HCT116 (cell line): ENCODE measurements around the gene DOCK2. TPM values are rescaled to one million over a fixed set of nuclear protein-coding genes. Genes with fewer than 3 reads are reported as not detected.

Experiments
- ATAC-seq: fragments of 200-7000 bp; cut with Tn5 transposase; 2 replicates; pipeline ENCODE4 v1.9.1; 2020; ENCODE audit warnings: mild to moderate bottlenecking, moderate library complexity
- BruUV-seq: library from RNA; stranded (reverse); fragments of 400-500 nt; replicated peaks from 2 replicates; lab custom pipeline; 2021; lab: Mats Ljungman, UMichigan
- CTCF ChIA-PET: fragments of 300-600 bp; sonication (Branson Sonifier 250); formaldehyde crosslinking; loops from one replicate; lab custom pipeline; 2021; ENCODE audit warnings: antibody characterized with exemption; lab: Charles Lee
- POLR2A ChIA-PET: fragments of 300-600, 350-600 bp; sonication (Branson Sonifier 250); formaldehyde crosslinking; loops from one replicate; lab custom pipeline; 2021; ENCODE audit warnings: antibody characterized with exemption; lab: Charles Lee
- RAD21 ChIA-PET, 2 experiments: fragments of 300-600 bp; sonication (Branson Sonifier 250); formaldehyde crosslinking; loops; one replicate each; lab custom pipeline; 2023; ENCODE audit warnings: low total read pairs in 2 of 2; ENCODE audit not compliant: uncharacterized antibody in 2 of 2, unreplicated experiment in 2 of 2, low non-redundant PET in 1 of 2; lab: Charles Lee
- DNase-seq: peaks from one replicate; pipeline ENCODE4 v3.0.0-alpha.2; 2010; ENCODE audit warnings: low read depth, low spot score
- H2AFZ ChIP-seq: fragments of 200-600 bp; shearing (Covaris generic), sonication (generic); 2 replicates; pipeline ENCODE4 v1.6.1; 2017; ENCODE audit warnings: low read depth, mixed run types, mixed read lengths, antibody characterized with exemption, low read length; ENCODE audit not compliant: poor library complexity, severe bottlenecking
- H3K27ac ChIP-seq: 2 replicates; pipeline ENCODE4 v1.5.1; 2012; ENCODE audit warnings: low read depth, low read length
- H3K27me3 ChIP-seq: fragments of 200-600 bp; sonication (generic); 2 replicates; pipeline ENCODE4 v1.6.1; 2016; ENCODE audit warnings: mixed run types, low read length, mixed read lengths; ENCODE audit not compliant: insufficient read depth
- H3K36me3 ChIP-seq, 2 experiments: fragments of 200-500 bp in 1 of 2; fragments of 200-600 bp in 1 of 2; sonication (Bioruptor generic) in 1 of 2; sonication (generic) in 1 of 2; 2 replicates each; pipeline versions ENCODE4 v1.5.1 to v1.6.1; 2014 to 2016; ENCODE audit warnings: low read length in 2 of 2, inconsistent platforms in 1 of 2, mixed read lengths in 1 of 2, mixed run types in 1 of 2; ENCODE audit not compliant: insufficient read depth in 2 of 2, control insufficient read depth in 1 of 2
- H3K4me1 ChIP-seq, 2 experiments: fragments of 200-600 bp in 1 of 2; sonication (generic) in 1 of 2; 2 replicates each; pipeline versions ENCODE4 v1.5.1 to v1.6.1; 2012 to 2017; ENCODE audit warnings: low read length in 2 of 2, inconsistent platforms in 1 of 2, mild to moderate bottlenecking in 1 of 2, mixed read lengths in 1 of 2, mixed run types in 1 of 2, moderate library complexity in 1 of 2; ENCODE audit not compliant: insufficient read depth in 2 of 2, control insufficient read depth in 1 of 2
- H3K4me2 ChIP-seq: fragments of 200-600 bp; sonication (generic); 2 replicates; pipeline ENCODE4 v1.6.1; 2017; ENCODE audit warnings: mixed run types, low read length, mixed read lengths
- H3K4me3 ChIP-seq, 2 experiments: fragments of 200-600 bp in 1 of 2; sonication (generic) in 1 of 2; replicated peaks in 1 of 2; 2 replicates each; pipeline ENCODE4 v1.5.1; 2011 to 2016; ENCODE audit warnings: low read length in 2 of 2, control low read depth in 1 of 2, low read depth in 1 of 2, mild to moderate bottlenecking in 1 of 2, mixed read lengths in 1 of 2, mixed run types in 1 of 2
- H3K79me2 ChIP-seq: fragments of 200-600 bp; sonication (generic); 2 replicates; pipeline ENCODE4 v1.6.1; 2017; ENCODE audit warnings: mild to moderate bottlenecking, mixed run types, low read length, moderate library complexity, mixed read lengths; ENCODE audit not compliant: insufficient read depth
- H3K9ac ChIP-seq: fragments of 200-600 bp; sonication (generic); 2 replicates; pipeline ENCODE4 v1.6.1; 2016; ENCODE audit warnings: low read length, mixed read lengths
- H3K9me2 ChIP-seq: fragments of 200-600 bp; sonication (generic), shearing (Covaris generic); 2 replicates; pipeline ENCODE4 v1.6.1; 2017; ENCODE audit warnings: mixed run types, mild to moderate bottlenecking, moderate library complexity; ENCODE audit not compliant: insufficient read depth
- H3K9me3 ChIP-seq, 2 experiments: fragments of 200-500 bp in 1 of 2; fragments of 200-600 bp in 1 of 2; sonication (Bioruptor generic) in 1 of 2; sonication (generic) in 1 of 2; 2 replicates each; pipeline ENCODE4 v1.6.1; 2014 to 2017; ENCODE audit warnings: low read length in 2 of 2, mixed read lengths in 2 of 2, inconsistent platforms in 1 of 2, low read depth in 1 of 2, mild to moderate bottlenecking in 1 of 2, mixed run types in 1 of 2, moderate library complexity in 1 of 2; ENCODE audit not compliant: control insufficient read depth in 1 of 2, insufficient read depth in 1 of 2
- H4K20me1 ChIP-seq: fragments of 200-600 bp; sonication (generic), shearing (Covaris generic); 2 replicates; pipeline ENCODE4 v1.6.1; 2017; ENCODE audit warnings: mixed run types, mild to moderate bottlenecking, moderate library complexity; ENCODE audit not compliant: insufficient read depth
- ATF3 ChIP-seq: IDR thresholded peaks from 2 replicates; pipeline ENCODE4 v1.6.1; 2012
- CTCF ChIP-seq, 3 experiments: fragments of 200-600 bp in 1 of 3; sonication (generic) in 1 of 3; IDR thresholded peaks in 2 of 3; conservative IDR thresholded peaks in 1 of 3; 2 replicates each; pipeline ENCODE4 v1.5.1; 2012 to 2017; ENCODE audit warnings: low read depth in 2 of 3, low read length in 2 of 3, antibody characterized with exemption in 1 of 3, borderline replicate concordance in 1 of 3, control low read depth in 1 of 3, mild to moderate bottlenecking in 1 of 3, mixed read lengths in 1 of 3, mixed run types in 1 of 3, moderate library complexity in 1 of 3; ENCODE audit not compliant: insufficient read depth in 1 of 3
- ELF1 ChIP-seq: IDR thresholded peaks from 2 replicates; pipeline ENCODE4 v1.6.1; 2012; ENCODE audit warnings: low read depth, borderline replicate concordance
- FOSL1 ChIP-seq: IDR thresholded peaks from 2 replicates; pipeline ENCODE4 v1.6.1; 2012; ENCODE audit warnings: low read depth
- MAX ChIP-seq: IDR thresholded peaks from 2 replicates; pipeline ENCODE4 v1.6.1; 2012
- POLR2AphosphoS5 ChIP-seq: IDR thresholded peaks from 2 replicates; pipeline ENCODE4 v1.6.1; 2011; ENCODE audit warnings: mild to moderate bottlenecking, low read depth, low read length, moderate library complexity
- SRF ChIP-seq: IDR thresholded peaks from 2 replicates; pipeline ENCODE4 v1.6.1; 2012; ENCODE audit warnings: low read depth
- YY1 ChIP-seq: IDR thresholded peaks from 2 replicates; pipeline ENCODE4 v1.6.1; 2011; ENCODE audit warnings: low read length, low read depth, moderate library complexity, mild to moderate bottlenecking; ENCODE audit not compliant: insufficient replicate concordance; ENCODE audit errors: extremely low read depth
- ZNF274 ChIP-seq: fragments of 200-500 bp; sonication (Bioruptor generic); IDR thresholded peaks from 2 replicates; pipeline ENCODE4 v1.6.1; 2014; ENCODE audit warnings: mild to moderate bottlenecking, low read depth, low read length, inconsistent platforms
- intact Hi-C: fragments of 100-400 bp; cut with micrococcal nuclease; formaldehyde crosslinking; loops from 2 replicates; pipeline ENCODE4 v1.10.0; 2022
- total RNA-seq: library from RNA; stranded (reverse); gene quantifications from one replicate; pipeline ENCODE4 v1.2.1, GENCODE V29; 2021; ENCODE audit not compliant: unreplicated experiment

The DOCK2 gene
- total RNA-seq, 1 experiment from 2014 or later, result 0.89 TPM

GRCh38 chr5:169764018-169764378 is 126.9 kb downstream of the DOCK2 start:
- Histone ChIP-seq H3K9me2 (no peaks in the 10 kb centered on the region), H3K9ac (no peak overlapping the region), H3K79me2 (no peaks in the 10 kb centered on the region), H2AFZ (no peak overlapping the region), H4K20me1 (no peaks in the 10 kb centered on the region), H3K4me1 (no peaks in the 10 kb centered on the region), H3K4me3 (no peak overlapping the region), H3K9me3 (no peaks in the 10 kb centered on the region), H3K27me3 (peaks cover 50% of the 10 kb centered on the region), H3K27ac (no peak overlapping the region), H3K4me2 (no peak overlapping the region), H3K36me3 (no peaks in the 10 kb centered on the region)
- ATAC-seq, result no peak
- intact Hi-C loops, result no loop called here
- DNase-seq, result no peak
- ChIA-PET CTCF (no interaction called here), RAD21 (no interaction called here), POLR2A (no interaction called here)
- TF ChIP-seq YY1 (no peak), ATF3 (no peak), CTCF (IDR thresholded peaks at IDR 0.05 in 2 of 3, conservative IDR thresholded peaks at IDR 0.05 in 1 of 3; ENCODE audit: borderline replicate concordance in 1 of 3, insufficient read depth in 1 of 3, low read depth in 2 of 3, low read length in 2 of 3) (no peak), ZNF274 (no peak), ELF1 (no peak), MAX (no peak), SRF (no peak), POLR2AphosphoS5 (no peak), FOSL1 (no peak)
- no TSS peak for BruUV-seq
